Neutrophil (primary cell): Measurements from ENCODE around the gene ADD1.

ENCODE experiments used
- H3K27ac ChIP-seq: fragments of 200-600 bp; sonication (generic); 2 replicates; pipeline ENCODE4 v1.5.1; 2016; ENCODE audit warnings: mild to moderate bottlenecking, moderate library complexity
- H3K27me3 ChIP-seq: fragments of 200-600 bp; sonication (generic); 2 replicates; pipeline ENCODE4 v1.6.0; 2016; ENCODE audit warnings: mild to moderate bottlenecking
- H3K36me3 ChIP-seq: fragments of 200-600 bp; sonication (generic); 2 replicates; pipeline ENCODE4 v1.5.1; 2017
- H3K4me1 ChIP-seq, 2 experiments: fragments of 200-600 bp in 1 of 2; sonication (generic) in 1 of 2; 1 replicate in 1 of 2; 2 replicates in 1 of 2; pipeline versions ENCODE4 v1.5.1 to v1.6.1; 2013 to 2016; ENCODE audit warnings: low read depth in 1 of 2, low read length in 1 of 2, mild to moderate bottlenecking in 1 of 2, moderate library complexity in 1 of 2; ENCODE audit not compliant: control insufficient read depth in 1 of 2, insufficient read depth in 1 of 2
- H3K4me3 ChIP-seq, 2 experiments: fragments of 200-600 bp in 1 of 2; sonication (generic) in 1 of 2; 1 replicate in 1 of 2; 2 replicates in 1 of 2; pipeline ENCODE4 v1.5.1; 2013 to 2016; ENCODE audit warnings: low read depth in 1 of 2, low read length in 1 of 2, mild to moderate bottlenecking in 1 of 2, moderate library complexity in 1 of 2
- H3K9me3 ChIP-seq: fragments of 200-600 bp; sonication (generic); 2 replicates; pipeline ENCODE4 v1.5.1; 2016
- TF ChIP-seq, protein P1 (sequence below): fragments of 200-600 bp; sonication (generic); IDR thresholded peaks from 2 replicates; pipeline ENCODE4 v1.5.1; 2016; ENCODE audit warnings: antibody characterized with exemption

ADD1 gene

GRCh38 chr4:2813446-2814405 is 29.9 kb upstream of the ADD1 start:
- Histone ChIP-seq H3K27me3 (no peaks in the 10 kb centered on the region), H3K4me3 (peak overlapping the region; percentile 58 to 70), H3K9me3 (no peaks in the 10 kb centered on the region), H3K4me1 (peaks cover 90 to 95% of the 10 kb centered on the region in 2 experiments), H3K36me3 (peaks cover 44% of the 10 kb centered on the region), H3K27ac (peak overlapping the region; percentile 94)
- TF ChIP-seq, protein P1, sequence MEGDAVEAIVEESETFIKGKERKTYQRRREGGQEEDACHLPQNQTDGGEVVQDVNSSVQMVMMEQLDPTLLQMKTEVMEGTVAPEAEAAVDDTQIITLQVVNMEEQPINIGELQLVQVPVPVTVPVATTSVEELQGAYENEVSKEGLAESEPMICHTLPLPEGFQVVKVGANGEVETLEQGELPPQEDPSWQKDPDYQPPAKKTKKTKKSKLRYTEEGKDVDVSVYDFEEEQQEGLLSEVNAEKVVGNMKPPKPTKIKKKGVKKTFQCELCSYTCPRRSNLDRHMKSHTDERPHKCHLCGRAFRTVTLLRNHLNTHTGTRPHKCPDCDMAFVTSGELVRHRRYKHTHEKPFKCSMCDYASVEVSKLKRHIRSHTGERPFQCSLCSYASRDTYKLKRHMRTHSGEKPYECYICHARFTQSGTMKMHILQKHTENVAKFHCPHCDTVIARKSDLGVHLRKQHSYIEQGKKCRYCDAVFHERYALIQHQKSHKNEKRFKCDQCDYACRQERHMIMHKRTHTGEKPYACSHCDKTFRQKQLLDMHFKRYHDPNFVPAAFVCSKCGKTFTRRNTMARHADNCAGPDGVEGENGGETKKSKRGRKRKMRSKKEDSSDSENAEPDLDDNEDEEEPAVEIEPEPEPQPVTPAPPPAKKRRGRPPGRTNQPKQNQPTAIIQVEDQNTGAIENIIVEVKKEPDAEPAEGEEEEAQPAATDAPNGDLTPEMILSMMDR, result no peak

- Histone ChIP-seq H3K27me3 (no peaks in the 10 kb centered on the region), H3K27ac (peak overlapping the region; percentile 94), H3K4me1 (peaks cover 87 to 98% of the 10 kb centered on the region in 2 experiments), H3K36me3 (peaks cover 45% of the 10 kb centered on the region), H3K9me3 (no peaks in the 10 kb centered on the region), H3K4me3 (no peak overlapping the region)
- TF ChIP-seq, protein P1, result no peak
Observed at GRCh38 chr4:2814627-2815270, 28.9 kb upstream of the ADD1 start.

- H3K4me1 ChIP-seq, result peaks cover 69 to 83% of the 10 kb centered on the region in 2 experiments
- no peaks in the 10 kb centered on the region for H3K27me3 ChIP-seq
- peak overlapping the region; percentile 56 for H3K27ac ChIP-seq
- H3K4me3 ChIP-seq, result peak overlapping the region; percentile 42 to 53
- peaks cover 57% of the 10 kb centered on the region for H3K36me3 ChIP-seq
- TF ChIP-seq, protein P1, result no peak
- H3K9me3 ChIP-seq, result no peaks in the 10 kb centered on the region
Observed at GRCh38 chr4:2816401-2816954, 27.2 kb upstream of the ADD1 start.

- TF ChIP-seq, protein P1, result no peak
- H3K36me3 ChIP-seq, result peaks cover 64% of the 10 kb centered on the region
- peak overlapping the region; percentile 56 for H3K27ac ChIP-seq
- H3K9me3 ChIP-seq, result no peaks in the 10 kb centered on the region
- H3K4me1 ChIP-seq, result peaks cover 63 to 76% of the 10 kb centered on the region in 2 experiments
- no peaks in the 10 kb centered on the region for H3K27me3 ChIP-seq
- peak overlapping the region; percentile 42 to 53 for H3K4me3 ChIP-seq
Observed at GRCh38 chr4:2817137-2817536, 26.5 kb upstream of the ADD1 start.

DNA sequence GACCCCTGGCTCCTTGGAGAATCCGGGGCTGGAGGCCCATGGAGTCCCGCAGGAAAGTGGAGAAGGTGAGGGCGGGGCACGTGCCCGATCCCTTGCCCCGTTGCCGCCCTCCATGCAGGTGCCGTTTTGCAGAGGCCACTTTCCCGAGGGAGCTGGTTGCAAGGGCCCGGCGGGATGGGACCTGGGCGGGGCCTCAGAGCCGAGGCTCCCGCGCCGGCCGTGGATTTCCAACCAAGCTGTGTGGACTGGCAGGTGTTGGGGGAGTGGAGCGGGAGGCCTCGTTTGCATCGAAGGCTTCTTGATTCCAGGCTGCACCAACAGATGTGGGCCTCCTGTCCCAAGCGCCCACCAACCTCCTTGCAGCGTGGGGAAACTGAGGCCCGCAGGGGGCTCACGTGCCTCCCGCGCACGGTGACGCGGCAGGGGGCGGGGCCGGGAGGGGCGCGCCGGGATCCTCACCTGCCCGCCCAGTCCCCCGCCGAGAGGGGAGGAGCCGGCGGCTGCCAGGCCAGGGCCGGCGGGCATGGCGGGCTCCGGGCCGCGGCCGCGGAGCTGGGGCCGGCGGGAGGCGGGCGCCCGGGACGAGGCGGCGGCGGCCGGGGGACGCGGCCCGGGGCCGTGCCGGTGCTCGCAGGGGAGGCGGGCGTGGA is 25.8 kb upstream of the ADD1 start:
- peaks cover 70% of the 10 kb centered on the region for H3K36me3 ChIP-seq
- H3K9me3 ChIP-seq, result no peaks in the 10 kb centered on the region
- TF ChIP-seq, protein P1, result no peak
- peak overlapping the region; percentile 42 to 57 for H3K4me3 ChIP-seq
- H3K27ac ChIP-seq, result peak overlapping the region; percentile 60
- no peaks in the 10 kb centered on the region for H3K27me3 ChIP-seq
- H3K4me1 ChIP-seq, result peaks cover 56 to 69% of the 10 kb centered on the region in 2 experiments
